ENCODE data around the gene MRFAP1. TPM values are rescaled to one million over a fixed set of nuclear protein-coding genes. Genes with fewer than 3 reads are reported as not detected.

Gene MRFAP1
- total RNA-seq, 6 experiments from 2014 or later = 103 to 166 (median 129) TPM

GRCh38 chr4:6657242-6658208 is 17.0 kb downstream of the MRFAP1 start:
- no peak overlapping the region for H3K27ac ChIP-seq
- no peak for DNase-seq
- 58% methylated on average over 47 of the region's 65 CpGs for whole genome bisulfite sequencing (ENCODE audit: insufficient coverage, low coverage, low lambda C conversion rate, missing lambda C conversion rate)
- H3K9me3 ChIP-seq = no peaks in the 10 kb centered on the region
- ATAC-seq = no peak
- intact Hi-C loops (cut with DNase I) = no loop called here
- no peak overlapping the region for H3K4me3 ChIP-seq
- H3K27me3 ChIP-seq = no peaks in the 10 kb centered on the region
- TF ChIP-seq CTCF (IDR thresholded peaks at IDR 0.05) (no peak), POLR2A (IDR thresholded peaks at IDR 0.05) (no peak)
- H3K36me3 ChIP-seq = no peaks in the 10 kb centered on the region
- H3K4me1 ChIP-seq = peaks cover 0 to 8% (median 0%) of the 10 kb centered on the region in 4 donors

- intact Hi-C loops (cut with DNase I) = no loop called here
- Histone ChIP-seq H3K9me3 (no peaks in the 10 kb centered on the region), H3K27ac (no peak overlapping the region), H3K4me3 (peak overlapping the region in 1 of 3 donors; percentile 42), H3K4me1 (peaks cover 0 to 8% (median 0%) of the 10 kb centered on the region in 4 donors), H3K36me3 (no peaks in the 10 kb centered on the region), H3K27me3 (no peaks in the 10 kb centered on the region)
- no peak for TF ChIP-seq POLR2A (IDR thresholded peaks at IDR 0.05)
- TF ChIP-seq CTCF (IDR thresholded peaks at IDR 0.05) = no peak
- ATAC-seq (peak in 1 of 4 donors; percentile 11), DNase-seq (no peak)
- WGBS (ENCODE audit: insufficient coverage, low coverage, low lambda C conversion rate, missing lambda C conversion rate) = 88% methylated on average over 4 of the region's 7 CpGs
Observed at GRCh38 chr4:6658209-6658595, 17.7 kb downstream of the MRFAP1 start.

DNA sequence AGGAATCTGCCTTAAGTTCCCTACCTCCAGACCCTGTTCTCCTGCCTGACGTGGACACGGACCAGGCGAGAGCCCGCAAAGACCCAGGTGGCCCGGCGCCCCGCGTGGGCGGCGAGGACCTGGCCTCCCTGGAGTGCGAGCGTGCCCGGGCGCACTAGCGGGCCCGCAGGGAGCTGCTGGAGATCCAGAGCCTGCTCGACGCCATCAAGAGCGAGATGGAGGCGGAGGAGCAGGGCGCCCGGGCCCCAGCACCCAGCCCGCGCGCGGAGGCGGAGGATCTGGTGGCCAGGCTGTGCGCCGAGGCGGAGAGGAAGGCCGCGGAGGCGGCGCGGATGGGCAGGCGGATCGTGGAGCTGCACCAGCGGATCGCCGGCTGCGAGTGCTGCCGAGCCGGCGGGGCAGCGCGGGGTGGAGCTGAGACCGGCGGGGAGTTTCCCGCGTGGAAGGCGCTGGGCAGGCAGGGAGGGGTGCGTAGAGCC is 18.2 kb downstream of the MRFAP1 start:
- WGBS (ENCODE audit: insufficient coverage, low coverage, low lambda C conversion rate, missing lambda C conversion rate) = 21% methylated on average over 35 of the region's 52 CpGs
- peak in 2 of 3 donors; percentile 54 to 63 for DNase-seq

DNA sequence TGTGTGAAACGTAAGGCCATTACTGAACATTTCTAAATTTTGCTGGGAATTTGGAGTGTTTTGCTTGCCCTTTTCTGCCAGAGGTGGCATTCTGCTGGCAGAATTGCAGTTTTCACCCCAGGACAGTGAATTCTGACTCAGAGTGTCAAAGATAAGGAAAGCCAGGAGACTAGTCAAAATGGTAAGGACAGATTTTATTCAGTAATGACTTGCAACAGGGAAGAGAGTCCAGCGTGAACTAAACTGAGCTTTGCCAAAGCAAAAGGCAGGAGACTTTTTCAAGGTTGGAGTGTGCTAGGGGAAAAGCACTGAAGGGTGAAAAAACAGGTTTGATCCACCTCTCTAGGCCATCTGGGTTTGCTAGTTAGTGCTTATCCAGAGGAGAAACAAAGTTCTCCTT is 19.4 kb downstream of the MRFAP1 start:
- H3K4me1 ChIP-seq = peaks cover 0 to 8% (median 0%) of the 10 kb centered on the region in 4 donors

More for the DNA sequence above, 18.2 kb downstream of the MRFAP1 start:
- H3K9me3 ChIP-seq = no peaks in the 10 kb centered on the region
- peak; percentile 70 to 86 (median 84) for ATAC-seq
- H3K27me3 ChIP-seq = no peaks in the 10 kb centered on the region
- peaks cover 0 to 8% (median 0%) of the 10 kb centered on the region in 4 donors for H3K4me1 ChIP-seq
- peak overlapping the region; percentile 16 to 42 (median 31) for H3K4me3 ChIP-seq
- no peak overlapping the region for H3K27ac ChIP-seq
- TF ChIP-seq POLR2A (IDR thresholded peaks at IDR 0.05) (no peak), CTCF (IDR thresholded peaks at IDR 0.05) (no peak)
- intact Hi-C loops (cut with DNase I) = no loop called here
- H3K36me3 ChIP-seq = no peaks in the 10 kb centered on the region

More for the DNA sequence above, 19.4 kb downstream of the MRFAP1 start:
- no peak for DNase-seq
- intact Hi-C loops (cut with DNase I) = no loop called here
- no peaks in the 10 kb centered on the region for H3K27me3 ChIP-seq
- H3K9me3 ChIP-seq = no peaks in the 10 kb centered on the region
- no peaks in the 10 kb centered on the region for H3K36me3 ChIP-seq
- TF ChIP-seq POLR2A (IDR thresholded peaks at IDR 0.05) (no peak), CTCF (IDR thresholded peaks at IDR 0.05) (no peak)
- no peak overlapping the region for H3K4me3 ChIP-seq
- no peak overlapping the region for H3K27ac ChIP-seq
- ATAC-seq = no peak
- WGBS (ENCODE audit: insufficient coverage, low coverage, low lambda C conversion rate, missing lambda C conversion rate) = 82% methylated on average over 2 of the region's 2 CpGs

Data from right lobe of liver (tissue), 6 donors.